ENCODE measurements around the gene PARD6A.
A peak's percentile ranks its signal among the peaks of the same experiment; 100 is the strongest.
"Not testable (repeated sequence)": the region's sequence is repeated elsewhere in the genome, so short reads cannot be mapped to it uniquely, and the experiment has no call there.

Gene PARD6A

DNA sequence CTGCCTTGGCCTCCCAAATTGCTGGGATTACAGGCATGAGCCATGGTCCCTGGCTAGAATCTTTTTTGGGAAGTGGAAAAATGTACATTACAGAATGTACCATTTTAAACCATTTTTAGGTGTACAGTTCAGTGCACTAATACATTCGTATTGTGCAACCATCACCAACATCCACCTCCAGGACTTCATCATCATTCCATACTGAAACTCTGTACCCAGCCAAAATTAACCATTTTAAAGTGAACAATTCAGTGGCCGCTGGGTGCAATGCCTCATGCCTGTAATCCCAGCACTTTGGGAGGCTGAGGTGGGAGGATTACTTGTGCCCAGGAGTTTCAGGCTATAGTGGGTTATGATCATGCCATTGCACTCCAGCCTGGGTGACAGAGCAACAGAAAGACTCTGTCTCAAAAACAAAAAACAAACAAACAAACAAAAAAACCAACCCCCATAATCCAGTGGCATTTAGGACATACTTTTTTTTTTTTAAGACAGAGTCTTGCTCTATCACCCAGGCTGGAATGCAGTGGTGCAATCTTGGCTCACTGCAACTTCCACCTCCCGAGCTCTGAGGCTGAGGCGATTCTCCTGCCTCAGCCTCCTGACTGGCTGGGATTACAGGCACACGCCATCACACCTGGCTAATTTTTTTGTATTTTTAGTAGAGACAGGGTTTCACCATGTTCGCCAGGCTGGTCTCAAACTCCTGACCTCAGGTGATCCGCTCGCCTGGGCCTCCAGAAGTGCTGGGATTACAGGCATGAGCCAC is 32.9 kb downstream of the PARD6A start:
- not testable (repeated sequence) for H3K4me3 ChIP-seq (ENCODE audit: low read depth, low read length); H3K4me1 ChIP-seq (ENCODE audit: control insufficient read depth, insufficient read depth, low read length); H3K36me3 ChIP-seq (ENCODE audit: control insufficient read depth in 2 of 2, insufficient read depth in 1 of 2, low read length in 2 of 2); H3K9me3 ChIP-seq (ENCODE audit: control insufficient read depth, insufficient read depth, low read depth, low read length); H3K27ac ChIP-seq (ENCODE audit: extremely low read depth, low read depth, low read length)
- peak; percentile 83 for TF ChIP-seq PRDM10 (tag by site-specific recombination; IDR thresholded peaks at IDR 0.05)
- CTCF ChIA-PET: interaction anchor here (0.7 to 1.3 kb wide), 3 partner anchors 49 to 123 kb away, joined by 3 to 6 read pairs (median 3); partner anchors contain the start of gene CARMIL2
- POLR2A ChIA-PET: interaction anchor here (1.0 kb wide), 1 partner anchor 15 kb away, joined by 4 read pairs; no protein-coding TSS in a partner anchor

DNA sequence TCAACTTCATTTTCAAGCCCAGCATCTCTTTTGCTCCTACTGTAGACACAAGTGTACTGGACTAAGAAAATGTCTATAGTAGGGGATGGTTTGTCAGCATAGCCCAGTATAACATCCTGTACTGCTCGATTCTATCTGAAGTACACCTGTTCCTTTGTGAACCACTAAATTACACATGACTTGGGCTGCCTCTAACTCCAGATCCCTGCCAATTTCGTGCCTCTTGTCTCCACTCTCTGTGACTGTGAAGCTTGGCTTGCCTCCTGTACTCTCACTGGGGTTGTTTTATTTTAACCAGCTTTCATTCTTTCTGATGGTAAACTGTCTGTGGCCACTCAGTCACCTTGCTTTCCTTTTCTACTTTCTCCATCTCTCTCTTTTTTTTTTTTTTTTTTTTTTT is 33.9 kb downstream of the PARD6A start:
- CTCF ChIA-PET: no interaction called here
- H3K27ac ChIP-seq (ENCODE audit: extremely low read depth, low read depth, low read length): no peak overlapping the region

DNA sequence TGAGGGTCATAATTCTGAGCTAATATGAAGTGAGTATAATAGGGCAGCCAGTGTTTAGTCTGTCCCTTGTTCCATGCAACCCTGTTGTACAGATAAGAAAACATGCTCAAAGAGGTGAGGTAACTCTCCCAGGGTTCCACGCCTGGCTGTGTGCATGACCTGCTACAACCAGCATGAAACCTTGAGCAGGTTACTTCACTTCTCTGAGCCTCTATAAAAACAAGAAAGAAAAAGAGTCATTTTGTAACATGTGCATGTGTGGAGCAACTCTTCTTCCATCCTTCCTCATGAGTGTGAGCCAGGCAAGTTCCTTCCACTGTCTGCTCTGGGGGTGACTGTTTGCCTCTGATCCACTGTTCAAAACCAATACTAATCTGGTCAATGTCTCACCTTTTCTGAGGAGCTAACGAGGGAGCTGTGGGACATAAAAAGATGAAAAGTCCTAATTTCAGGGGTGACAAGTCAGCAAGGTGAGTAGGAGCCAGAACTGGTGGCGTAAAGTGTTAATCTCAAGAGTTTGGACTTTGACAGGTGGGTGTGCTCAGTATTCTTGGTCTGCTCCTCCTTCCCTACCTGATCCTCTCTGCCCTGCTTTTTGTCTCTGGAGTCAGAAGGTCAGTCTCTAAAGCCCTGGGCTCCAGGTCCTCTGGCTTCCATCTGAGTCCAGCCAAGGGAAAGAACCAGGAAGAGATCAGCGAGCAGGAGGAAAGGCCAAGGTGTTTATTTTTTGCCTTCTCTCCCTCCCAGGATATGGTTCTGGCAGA is 36.8 kb downstream of the PARD6A start:
- no peaks in the 10 kb centered on the region for H3K9me3 ChIP-seq (ENCODE audit: control insufficient read depth, insufficient read depth, low read depth, low read length)
- ChIA-PET POLR2A (no interaction called here), CTCF (interaction anchor here (0.6 to 2.3 kb wide), 4 partner anchors 25 to 176 kb away, joined by 3 to 9 read pairs (median 3); no protein-coding TSS in a partner anchor)
- H3K36me3 ChIP-seq (ENCODE audit: control insufficient read depth in 2 of 2, insufficient read depth in 1 of 2, low read length in 2 of 2): peaks cover 0 to 5% of the 10 kb centered on the region in 2 experiments; a peak in 2 of 3 replicates
- H3K27ac ChIP-seq (ENCODE audit: extremely low read depth, low read depth, low read length): no peak overlapping the region
- H3K4me1 ChIP-seq (ENCODE audit: control insufficient read depth, insufficient read depth, low read length): no peaks in the 10 kb centered on the region
- TF ChIP-seq ZNF529 (tag by site-specific recombination; IDR thresholded peaks at IDR 0.05; ENCODE audit: insufficient replicate concordance): no peak
- TF ChIP-seq ZNF335 (tag by site-specific recombination; conservative IDR thresholded peaks at IDR 0.05): no peak
- TF ChIP-seq SALL2 (tag by site-specific recombination; IDR thresholded peaks at IDR 0.05; ENCODE audit: borderline replicate concordance): no peak
- TF ChIP-seq ZNF423 (tag by site-specific recombination; IDR thresholded peaks at IDR 0.05): no peak
- TF ChIP-seq ZNF174 (tag by site-specific recombination; IDR thresholded peaks at IDR 0.05): no peak
- TF ChIP-seq ZNF571 (tag by site-specific recombination; IDR thresholded peaks at IDR 0.05): no peak
- no peak for TF ChIP-seq SCRT2 (tag by site-specific recombination; IDR thresholded peaks at IDR 0.05)
- no peak for TF ChIP-seq ZNF654 (tag by site-specific recombination; IDR thresholded peaks at IDR 0.05; ENCODE audit: low read depth)
- TF ChIP-seq ZIC2 (tag by site-specific recombination; IDR thresholded peaks at IDR 0.05): no peak
- TF ChIP-seq ZFHX2 (tag by site-specific recombination; conservative IDR thresholded peaks at IDR 0.05): no peak
- TF ChIP-seq ZBTB21 (tag by site-specific recombination; IDR thresholded peaks at IDR 0.05): no peak
- no peak for TF ChIP-seq ZNF175 (tag by site-specific recombination; IDR thresholded peaks at IDR 0.05)
- no peak for TF ChIP-seq ZXDB (tag by site-specific recombination; IDR thresholded peaks at IDR 0.05)
- no peak for TF ChIP-seq ZNF211 (tag by site-specific recombination; IDR thresholded peaks at IDR 0.05; ENCODE audit: low read depth)
- H3K4me3 ChIP-seq (ENCODE audit: low read depth, low read length): no peak overlapping the region

More for the DNA sequence above, 33.9 kb downstream of the PARD6A start:
- H3K4me3 ChIP-seq (ENCODE audit: low read depth, low read length): no peak overlapping the region
- POLR2A ChIA-PET: no interaction called here
- H3K36me3 ChIP-seq (ENCODE audit: control insufficient read depth in 2 of 2, insufficient read depth in 1 of 2, low read length in 2 of 2): peaks cover 0 to 5% of the 10 kb centered on the region in 2 experiments; a peak in 2 of 3 replicates
- no peaks in the 10 kb centered on the region for H3K4me1 ChIP-seq (ENCODE audit: control insufficient read depth, insufficient read depth, low read length)
- TF ChIP-seq PRDM1 (tag by site-specific recombination; IDR thresholded peaks at IDR 0.05) (peak; percentile 84), ZNF776 (tag by site-specific recombination; IDR thresholded peaks at IDR 0.05; ENCODE audit: borderline replicate concordance) (no peak)
- H3K9me3 ChIP-seq (ENCODE audit: control insufficient read depth, insufficient read depth, low read depth, low read length): no peaks in the 10 kb centered on the region
